Measurements from ENCODE around the gene DPP3. TPM values are rescaled to one million over a fixed set of nuclear protein-coding genes. Genes with fewer than 3 reads are reported as not detected.

DPP3 gene
- total and polyA plus RNA-seq, 8 donors: 14.0 to 320 (median 28.2) TPM

DNA sequence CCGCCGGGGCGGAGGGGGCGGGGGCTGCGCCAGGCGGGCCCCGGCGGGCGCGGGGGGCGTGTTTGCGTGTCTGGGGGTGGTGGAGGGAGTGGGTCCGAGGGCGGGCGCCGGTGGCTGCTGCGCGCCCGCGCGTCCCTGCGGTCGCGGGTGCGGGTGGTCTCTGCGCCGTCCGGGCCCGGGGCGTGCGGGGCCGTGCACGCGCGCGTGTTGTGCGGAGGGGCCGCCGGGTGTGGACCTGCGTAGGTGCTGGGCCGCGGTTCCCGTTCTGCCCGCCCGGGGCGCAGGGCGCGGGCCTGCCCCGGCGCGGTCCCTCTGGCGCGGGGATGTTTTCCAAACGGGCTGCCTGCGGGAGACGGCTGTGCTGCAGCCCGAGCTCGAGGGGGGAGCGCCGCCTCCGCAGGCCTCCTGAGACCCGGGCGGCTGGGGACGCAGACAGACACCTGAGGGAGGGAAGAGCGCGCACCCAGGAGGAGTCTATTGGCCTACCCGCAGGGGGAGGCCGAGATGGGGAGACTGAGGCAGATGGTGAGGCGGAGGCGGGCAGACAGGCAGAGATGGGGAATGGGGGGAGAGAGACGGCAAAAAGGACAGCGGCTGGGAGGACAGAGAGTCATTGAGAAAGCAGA lies 13.1 kb upstream of the DPP3 start:
- peak overlapping the region; percentile 1 to 85 (median 77) for H3K27ac ChIP-seq

DNA sequence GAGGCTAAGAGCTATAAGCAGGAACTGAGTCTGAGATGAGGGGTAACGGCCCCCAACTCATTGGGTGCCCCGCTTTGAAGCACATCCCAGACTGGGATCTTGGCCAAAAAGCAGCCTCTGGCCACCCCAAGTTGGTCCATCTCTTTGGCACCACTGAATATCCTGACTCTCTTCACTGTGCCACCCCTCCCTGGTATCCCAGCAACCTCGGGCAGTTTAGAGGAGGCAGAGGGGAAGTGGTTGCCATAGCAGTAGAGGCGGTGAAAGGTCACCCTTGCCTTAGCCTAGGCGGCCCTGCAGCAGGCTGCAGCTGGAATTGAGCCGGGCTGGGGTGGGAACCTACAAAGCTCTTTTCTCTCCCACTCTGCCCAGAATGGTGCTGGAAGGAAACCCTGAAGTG lies 12.5 kb upstream of the DPP3 start:
- TF ChIP-seq, protein P1, sequence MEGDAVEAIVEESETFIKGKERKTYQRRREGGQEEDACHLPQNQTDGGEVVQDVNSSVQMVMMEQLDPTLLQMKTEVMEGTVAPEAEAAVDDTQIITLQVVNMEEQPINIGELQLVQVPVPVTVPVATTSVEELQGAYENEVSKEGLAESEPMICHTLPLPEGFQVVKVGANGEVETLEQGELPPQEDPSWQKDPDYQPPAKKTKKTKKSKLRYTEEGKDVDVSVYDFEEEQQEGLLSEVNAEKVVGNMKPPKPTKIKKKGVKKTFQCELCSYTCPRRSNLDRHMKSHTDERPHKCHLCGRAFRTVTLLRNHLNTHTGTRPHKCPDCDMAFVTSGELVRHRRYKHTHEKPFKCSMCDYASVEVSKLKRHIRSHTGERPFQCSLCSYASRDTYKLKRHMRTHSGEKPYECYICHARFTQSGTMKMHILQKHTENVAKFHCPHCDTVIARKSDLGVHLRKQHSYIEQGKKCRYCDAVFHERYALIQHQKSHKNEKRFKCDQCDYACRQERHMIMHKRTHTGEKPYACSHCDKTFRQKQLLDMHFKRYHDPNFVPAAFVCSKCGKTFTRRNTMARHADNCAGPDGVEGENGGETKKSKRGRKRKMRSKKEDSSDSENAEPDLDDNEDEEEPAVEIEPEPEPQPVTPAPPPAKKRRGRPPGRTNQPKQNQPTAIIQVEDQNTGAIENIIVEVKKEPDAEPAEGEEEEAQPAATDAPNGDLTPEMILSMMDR (IDR thresholded peaks at IDR 0.05): no peak
- no peak for TF ChIP-seq EP300 (IDR thresholded peaks at IDR 0.05)
- no peak for TF ChIP-seq POLR2A (IDR thresholded peaks at IDR 0.05)
- TF ChIP-seq POLR2AphosphoS5 (IDR thresholded peaks at IDR 0.05): no peak
- Histone ChIP-seq H3K9me3 (no peaks in the 10 kb centered on the region), H3K27ac (peak overlapping the region in 3 of 5 donors; percentile 1 to 85 (median 84)), H3K27me3 (no peaks in the 10 kb centered on the region), H3K4me3 (peak overlapping the region; percentile 67 to 76 (median 70)), H3K36me3 (peaks cover 6 to 25% (median 22%) of the 10 kb centered on the region in 4 donors), H3K4me1 (peaks cover 15 to 36% (median 21%) of the 10 kb centered on the region in 4 donors)
- intact Hi-C loops (cut with DNase I; ENCODE audit: low total_unique reads): no loop called here
- WGBS, 5 donors: 26 to 39% (median 35%) methylated on average over 5 to 6 of the region's 6 CpGs
- peak; percentile 35 to 82 for DNase-seq

More for the DNA sequence above, 13.1 kb upstream of the DPP3 start:
- intact Hi-C loops (cut with DNase I; ENCODE audit: low total_unique reads): no loop called here
- DNase-seq: peak; percentile 48 to 77
- TF ChIP-seq POLR2A (IDR thresholded peaks at IDR 0.05) (no peak), POLR2AphosphoS5 (IDR thresholded peaks at IDR 0.05) (no peak), EP300 (IDR thresholded peaks at IDR 0.05) (no peak)
- TF ChIP-seq, protein P1 (IDR thresholded peaks at IDR 0.05): peak in 4 of 7 experiments; percentile 33 to 47 (median 37)
- Histone ChIP-seq H3K27me3 (no peaks in the 10 kb centered on the region), H3K4me1 (peaks cover 15 to 36% (median 21%) of the 10 kb centered on the region in 4 donors), H3K36me3 (peaks cover 0 to 19% (median 16%) of the 10 kb centered on the region in 4 donors), H3K9me3 (no peaks in the 10 kb centered on the region), H3K4me3 (peak overlapping the region; percentile 67 to 76 (median 70))
- 1 to 7% (median 2%) methylated on average over 21 to 72 of the region's 72 CpGs for WGBS, 5 donors

DNA sequence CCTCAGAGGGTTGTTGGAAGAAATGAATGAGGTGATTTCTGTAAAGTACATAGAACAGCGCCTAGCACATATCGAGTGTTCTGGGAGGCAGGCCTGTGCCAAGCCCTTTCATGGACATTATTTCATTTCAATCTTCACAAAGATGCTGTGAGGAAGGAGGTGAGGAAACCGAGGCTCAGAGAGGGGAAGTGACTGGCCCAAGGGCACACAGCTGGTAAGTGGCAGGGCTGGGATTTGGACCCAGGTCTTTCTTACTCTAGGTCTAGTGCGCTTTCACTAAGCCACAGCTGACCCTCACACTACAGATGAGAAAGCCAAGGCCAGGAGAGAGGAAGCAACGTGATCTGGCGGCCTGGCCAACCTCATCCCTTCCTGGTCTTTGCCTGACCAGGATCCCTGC lies 11.5 kb upstream of the DPP3 start:
- intact Hi-C loops (cut with DNase I; ENCODE audit: low total_unique reads): no loop called here

DNA sequence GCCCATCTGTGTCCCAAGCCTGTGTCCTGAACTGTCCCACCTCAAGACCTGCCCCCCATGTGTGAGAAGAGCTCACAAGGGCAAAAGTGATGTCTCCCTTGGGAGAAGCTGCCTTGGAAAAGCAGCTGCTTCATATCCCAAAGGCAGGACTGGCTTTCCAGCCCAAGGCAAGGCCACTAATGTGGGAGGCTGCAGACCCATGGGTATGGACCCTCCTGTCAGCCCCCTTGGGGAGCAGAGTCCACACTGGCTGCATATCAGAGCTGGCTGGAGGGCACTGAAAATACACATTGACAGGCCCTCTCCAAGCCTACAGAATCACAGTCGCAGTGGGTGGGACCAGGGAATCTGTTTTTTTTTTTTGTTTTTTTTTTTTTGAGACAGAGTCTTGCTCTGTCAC lies 10.8 kb upstream of the DPP3 start:
- Histone ChIP-seq H3K4me1 (peaks cover 15 to 36% (median 21%) of the 10 kb centered on the region in 4 donors), H3K27me3 (no peaks in the 10 kb centered on the region), H3K4me3 (no peak overlapping the region), H3K27ac (no peak overlapping the region), H3K36me3 (peaks cover 23 to 42% (median 39%) of the 10 kb centered on the region in 4 donors), H3K9me3 (no peaks in the 10 kb centered on the region)
- TF ChIP-seq POLR2AphosphoS5 (IDR thresholded peaks at IDR 0.05): no peak
- TF ChIP-seq, protein P1 (IDR thresholded peaks at IDR 0.05): no peak
- TF ChIP-seq POLR2A (IDR thresholded peaks at IDR 0.05): no peak
- no peak for TF ChIP-seq EP300 (IDR thresholded peaks at IDR 0.05)
- intact Hi-C loops (cut with DNase I; ENCODE audit: low total_unique reads): no loop called here
- WGBS, 5 donors: 75 to 100% (median 92%) methylated on average over 1 of the region's 1 CpG
- DNase-seq: peak in 1 of 2 donors; percentile 1

More for the DNA sequence above, 11.5 kb upstream of the DPP3 start:
- 65 to 89% (median 81%) methylated on average over 6 of the region's 6 CpGs for WGBS, 5 donors
- peak in 1 of 2 donors; percentile 1 for DNase-seq
- H3K27ac ChIP-seq: no peak overlapping the region
- H3K27me3 ChIP-seq: no peaks in the 10 kb centered on the region
- no peak for TF ChIP-seq POLR2A (IDR thresholded peaks at IDR 0.05)
- TF ChIP-seq, protein P1 (IDR thresholded peaks at IDR 0.05): no peak
- no peak for TF ChIP-seq POLR2AphosphoS5 (IDR thresholded peaks at IDR 0.05)
- TF ChIP-seq EP300 (IDR thresholded peaks at IDR 0.05): no peak
- H3K4me1 ChIP-seq: peaks cover 15 to 36% (median 21%) of the 10 kb centered on the region in 4 donors
- H3K36me3 ChIP-seq: peaks cover 15 to 34% (median 32%) of the 10 kb centered on the region in 4 donors
- H3K9me3 ChIP-seq: no peaks in the 10 kb centered on the region
- no peak overlapping the region for H3K4me3 ChIP-seq
